ENCODE data around the gene TOPBP1.
A peak's percentile ranks its signal among the peaks of the same experiment; 100 is the strongest.
"Not testable (repeated sequence)": the region's sequence is repeated elsewhere in the genome, so short reads cannot be mapped to it uniquely, and the experiment has no call there.

The TOPBP1 gene

GRCh38 chr3:133572158-133573053 is 89.3 kb downstream of the TOPBP1 start:
- DNase-seq (ENCODE audit: low spot score): peak; percentile 58

- no peak for DNase-seq (ENCODE audit: low spot score)
Observed at GRCh38 chr3:133570937-133571320, 90.8 kb downstream of the TOPBP1 start.

- DNase-seq (ENCODE audit: low spot score): no peak
Observed at GRCh38 chr3:133570139-133570936, 91.4 kb downstream of the TOPBP1 start.

GRCh38 chr3:133568294-133569014 is 93.3 kb downstream of the TOPBP1 start:
- no peak for DNase-seq (ENCODE audit: low spot score)

- no peak for DNase-seq (ENCODE audit: low spot score)
Observed at GRCh38 chr3:133563816-133564215, 97.9 kb downstream of the TOPBP1 start.

- DNase-seq (ENCODE audit: low spot score): no peak
Observed at GRCh38 chr3:133563186-133563591, 98.6 kb downstream of the TOPBP1 start.

- no peak for DNase-seq (ENCODE audit: low spot score)
Observed at GRCh38 chr3:133562376-133562775, 99.4 kb downstream of the TOPBP1 start.

GRCh38 chr3:133561679-133562078 is 100.1 kb downstream of the TOPBP1 start:
- no peak for DNase-seq (ENCODE audit: low spot score)

GRCh38 chr3:133551589-133551988 is 110.2 kb downstream of the TOPBP1 start:
- not testable (repeated sequence) for DNase-seq (ENCODE audit: low spot score)

Measured in CD4-positive, alpha-beta T cell treated with Interleukin-2 at 100 ng/mL for 4 hours (primary cell).